Lung (tissue), 12 donors: ENCODE results near the gene DNMT3A. TPM values are rescaled to one million over a fixed set of nuclear protein-coding genes. Genes with fewer than 3 reads are reported as not detected.

ENCODE experiments used
- ATAC-seq: fragments of 200-7000 bp; cut with Tn5 transposase; one replicate; pipeline ENCODE4 v1.9.1; 2020; ENCODE audit warnings: moderate number of reproducible peaks; ENCODE audit not compliant: insufficient read depth, low FRiP score
- DNase-seq, 3 donors: peaks; one replicate each; pipeline ENCODE4 v3.0.0-alpha.2; 2013 to 2017
- H3K27ac ChIP-seq, 2 donors: one replicate each; pipeline ENCODE4 v1.5.1; 2013; ENCODE audit warnings: mild to moderate bottlenecking in 2 of 2, moderate library complexity in 2 of 2, control low read depth in 1 of 2, inconsistent platforms in 1 of 2, low read depth in 1 of 2, low read length in 1 of 2
- H3K27me3 ChIP-seq, 3 donors: one replicate each; pipeline ENCODE4 v1.5.1; 2013; ENCODE audit warnings: low read length in 2 of 3; ENCODE audit not compliant: control insufficient read depth in 3 of 3, insufficient read depth in 3 of 3
- H3K36me3 ChIP-seq, 4 donors: one replicate each; pipeline ENCODE4 v1.5.1; 2013; ENCODE audit warnings: low read length in 4 of 4, mild to moderate bottlenecking in 1 of 4, moderate library complexity in 1 of 4; ENCODE audit not compliant: control insufficient read depth in 4 of 4, insufficient read depth in 4 of 4
- H3K4me1 ChIP-seq, 5 donors: one replicate each; pipeline ENCODE4 v1.5.1; 2013; ENCODE audit warnings: low read length in 5 of 5, mild to moderate bottlenecking in 2 of 5, moderate library complexity in 1 of 5; ENCODE audit not compliant: control insufficient read depth in 5 of 5, insufficient read depth in 5 of 5
- H3K4me3 ChIP-seq: one replicate; pipeline ENCODE4 v1.5.1; 2013; ENCODE audit warnings: mild to moderate bottlenecking, control low read depth, moderate library complexity
- H3K9ac ChIP-seq, 2 donors: one replicate each; pipeline ENCODE4 v1.5.1; 2013; ENCODE audit warnings: low read length in 2 of 2, control low read depth in 1 of 2; ENCODE audit not compliant: insufficient read depth in 1 of 2
- H3K9me3 ChIP-seq, 4 donors: one replicate each; pipeline ENCODE4 v1.5.1; 2013; ENCODE audit warnings: low read length in 3 of 4, mild to moderate bottlenecking in 1 of 4, moderate library complexity in 1 of 4; ENCODE audit not compliant: control insufficient read depth in 4 of 4, insufficient read depth in 3 of 4
- WGBS, 2 donors: extraction: QIAGEN DNeasy Blood & Tissue Kit; methylation state at CpG; one replicate each; pipeline ENCODE4 v1.1.7; 2013; 5-methylcytosine and 5-hydroxymethylcytosine counted together
- polyA plus RNA-seq, 2 donors: library from polyadenylated mRNA; stranded (reverse); fragments of 200-250 nt; gene quantifications; one replicate each; pipeline ENCODE4 v1.2.1, GENCODE V29; 2013
- total RNA-seq, 2 donors: library from RNA; depleted of rRNA in 1 of 2; stranded (reverse); fragments of >200 nt in 1 of 2; gene quantifications; one replicate each; pipeline ENCODE4 v1.2.1, GENCODE V29; 2014 to 2021
- TF ChIP-seq, protein P1 (sequence below): IDR thresholded peaks from 2 replicates; pipeline ENCODE4 v1.5.1; 2012; ENCODE audit warnings: mild to moderate bottlenecking; ENCODE audit errors: control extremely low read depth, extremely low read depth
- donor health status: control.
- donor health status: control.
- donor health status: Bipolar disorder and iron deficiency.
- donor health status: healthy.
- donor health status: DM: yes; HTN: yes; CAD: no.

DNMT3A gene
- total and polyA plus RNA-seq, 4 donors = 9.2 to 61.0 (median 26.9) TPM

DNA sequence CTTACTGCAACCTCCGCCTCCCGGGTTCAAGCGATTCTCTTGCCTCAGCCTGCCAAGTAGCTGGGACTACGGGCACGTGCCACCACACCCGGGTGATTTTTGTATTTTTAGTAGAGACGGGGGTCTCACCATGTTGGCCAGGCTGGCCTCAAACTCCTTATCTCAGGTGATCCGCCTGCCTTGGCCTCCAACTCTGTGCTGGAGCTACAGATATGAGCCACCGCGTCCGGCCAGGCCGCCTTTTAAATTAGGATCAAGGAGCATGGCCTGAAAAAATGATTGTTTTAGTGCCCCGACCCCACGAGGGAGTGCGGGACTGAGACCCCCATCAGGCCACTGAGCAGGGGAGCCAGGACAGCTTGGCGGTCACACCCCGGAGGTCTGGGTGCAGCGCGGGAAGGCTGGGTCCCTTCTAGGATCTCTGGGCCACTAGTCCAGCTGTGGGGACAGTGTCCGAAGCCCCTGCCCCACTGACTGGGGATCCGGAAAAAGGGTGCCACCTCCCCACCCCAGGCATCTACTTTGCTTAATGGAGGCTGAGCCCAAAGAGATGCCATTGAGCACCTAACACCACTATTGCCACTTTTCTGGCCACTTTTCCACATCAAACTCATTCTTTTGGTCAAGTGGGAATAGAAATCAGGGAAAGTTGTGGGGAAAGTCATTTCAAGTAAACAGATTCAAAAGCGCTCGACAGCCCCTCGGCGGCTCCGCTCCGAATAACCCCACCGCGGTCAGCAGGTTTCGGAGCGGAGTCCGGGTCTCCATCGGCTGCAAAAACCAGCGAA, 19.7 kb upstream of the DNMT3A start:
- no peaks in the 10 kb centered on the region for H3K9me3 ChIP-seq
- TF ChIP-seq, protein P1, sequence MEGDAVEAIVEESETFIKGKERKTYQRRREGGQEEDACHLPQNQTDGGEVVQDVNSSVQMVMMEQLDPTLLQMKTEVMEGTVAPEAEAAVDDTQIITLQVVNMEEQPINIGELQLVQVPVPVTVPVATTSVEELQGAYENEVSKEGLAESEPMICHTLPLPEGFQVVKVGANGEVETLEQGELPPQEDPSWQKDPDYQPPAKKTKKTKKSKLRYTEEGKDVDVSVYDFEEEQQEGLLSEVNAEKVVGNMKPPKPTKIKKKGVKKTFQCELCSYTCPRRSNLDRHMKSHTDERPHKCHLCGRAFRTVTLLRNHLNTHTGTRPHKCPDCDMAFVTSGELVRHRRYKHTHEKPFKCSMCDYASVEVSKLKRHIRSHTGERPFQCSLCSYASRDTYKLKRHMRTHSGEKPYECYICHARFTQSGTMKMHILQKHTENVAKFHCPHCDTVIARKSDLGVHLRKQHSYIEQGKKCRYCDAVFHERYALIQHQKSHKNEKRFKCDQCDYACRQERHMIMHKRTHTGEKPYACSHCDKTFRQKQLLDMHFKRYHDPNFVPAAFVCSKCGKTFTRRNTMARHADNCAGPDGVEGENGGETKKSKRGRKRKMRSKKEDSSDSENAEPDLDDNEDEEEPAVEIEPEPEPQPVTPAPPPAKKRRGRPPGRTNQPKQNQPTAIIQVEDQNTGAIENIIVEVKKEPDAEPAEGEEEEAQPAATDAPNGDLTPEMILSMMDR = no peak
- DNase-seq (no peak), ATAC-seq (no peak)
- no peak overlapping the region for H3K27ac ChIP-seq
- WGBS, 2 donors = 57 to 59% methylated on average over 34 of the region's 34 CpGs
- no peaks in the 10 kb centered on the region for H3K36me3 ChIP-seq
- H3K4me3 ChIP-seq = no peak overlapping the region
- H3K4me1 ChIP-seq = peaks cover 0 to 4% (median 0%) of the 10 kb centered on the region in 5 donors
- no peak overlapping the region for H3K9ac ChIP-seq
- H3K27me3 ChIP-seq = no peaks in the 10 kb centered on the region

- Histone ChIP-seq H3K9ac (no peak overlapping the region), H3K27me3 (no peaks in the 10 kb centered on the region), H3K9me3 (peaks cover 0 to 3% (median 0%) of the 10 kb centered on the region in 4 donors), H3K36me3 (no peaks in the 10 kb centered on the region), H3K4me3 (no peak overlapping the region), H3K4me1 (peaks cover 0 to 4% (median 0%) of the 10 kb centered on the region in 5 donors), H3K27ac (no peak overlapping the region)
- TF ChIP-seq, protein P1 = no peak
- DNase-seq = no peak
- no peak for ATAC-seq
- WGBS, 2 donors = 86 to 96% methylated on average over 8 of the region's 8 CpGs
These were observed 17.1 kb upstream of the DNMT3A start for GRCh38 chr2:25358836-25359235.

- Histone ChIP-seq H3K36me3 (no peaks in the 10 kb centered on the region), H3K27me3 (no peaks in the 10 kb centered on the region), H3K4me1 (peaks cover 0 to 4% (median 0%) of the 10 kb centered on the region in 5 donors), H3K9ac (no peak overlapping the region), H3K9me3 (peaks cover 0 to 3% (median 0%) of the 10 kb centered on the region in 4 donors), H3K4me3 (no peak overlapping the region), H3K27ac (no peak overlapping the region)
- TF ChIP-seq, protein P1 = no peak
- DNase-seq (no peak), ATAC-seq (no peak)
- 95 to 96% methylated on average over 6 of the region's 6 CpGs for WGBS, 2 donors
These were observed 16.6 kb upstream of the DNMT3A start for GRCh38 chr2:25358249-25358815.
